Activated CD8-positive, alpha-beta T cell treated with anti-CD3 and anti-CD28 coated beads for 36 hours (primary cell): ENCODE measurements around the gene LMX1B. TPM values are rescaled to one million over a fixed set of nuclear protein-coding genes. Genes with fewer than 3 reads are reported as not detected.

ENCODE experiments used
- ATAC-seq: fragments of 200-7000 bp; cut with Tn5 transposase; one replicate; pipeline ENCODE4 v1.10.0; 2021; ENCODE audit warnings: mild to moderate bottlenecking, moderate library complexity
- CTCF ChIA-PET: fragments of 350-600 bp; sonication (Branson Sonifier 250); formaldehyde crosslinking; loops from one replicate; lab custom pipeline; 2021; ENCODE audit warnings: antibody characterized with exemption; lab: Charles Lee
- POLR2A ChIA-PET: fragments of 350-600 bp; sonication (Branson Sonifier 250); formaldehyde crosslinking; loops from one replicate; lab custom pipeline; 2021; ENCODE audit warnings: antibody characterized with exemption; lab: Charles Lee
- DNase-seq: peaks from one replicate; pipeline ENCODE4 v3.0.0-alpha.2; 2020
- H3K27ac Mint-ChIP-seq: one replicate; pipeline ENCODE4 v1.8.0; 2021; ENCODE audit warnings: mild to moderate bottlenecking, mixed read lengths
- H3K27me3 Mint-ChIP-seq: one replicate; pipeline ENCODE4 v1.8.0; 2021; ENCODE audit warnings: mixed read lengths
- H3K36me3 Mint-ChIP-seq: one replicate; pipeline ENCODE4 v1.8.0; 2021; ENCODE audit warnings: low read depth, mixed read lengths
- H3K4me1 Mint-ChIP-seq: one replicate; pipeline ENCODE4 v1.8.0; 2021; ENCODE audit warnings: low read depth, mixed read lengths
- H3K4me3 Mint-ChIP-seq: one replicate; pipeline ENCODE4 v1.8.0; 2021; ENCODE audit warnings: mild to moderate bottlenecking, moderate library complexity, mixed read lengths
- H3K9me3 Mint-ChIP-seq: one replicate; pipeline ENCODE4 v1.8.0; 2021; ENCODE audit warnings: mixed read lengths
- CTCF ChIP-seq: fragments of 200-600 bp; IDR thresholded peaks from one replicate; pipeline ENCODE4 v1.8.0; 2022; ENCODE audit warnings: antibody characterized with exemption, mild to moderate bottlenecking
- intact Hi-C: fragments of 100-400 bp; cut with micrococcal nuclease; formaldehyde crosslinking; loops from one replicate; pipeline ENCODE4 v1.10.0; 2022
- total RNA-seq, 2 experiments: library from RNA; stranded (reverse); gene quantifications; one replicate each; pipeline ENCODE4 v1.2.3, GENCODE V29; 2021

LMX1B gene
- total RNA-seq, 2 experiments from 2014 or later: not detected

GRCh38 chr9:126618190-126618584 lies 4.5 kb downstream of the LMX1B start:
- ChIA-PET CTCF (interaction anchor here (1.3 to 2.9 kb wide), 2 partner anchors 14 to 72 kb away, joined by 3 to 10 read pairs; no protein-coding TSS in a partner anchor), POLR2A (no interaction called here)
- H3K36me3 Mint-ChIP-seq: no peaks in the 10 kb centered on the region
- H3K27ac Mint-ChIP-seq: no peak overlapping the region
- TF ChIP-seq CTCF: no peak
- ATAC-seq: no peak
- H3K27me3 Mint-ChIP-seq: peaks cover 76% of the 10 kb centered on the region
- intact Hi-C loops: no loop called here
- H3K9me3 Mint-ChIP-seq: no peaks in the 10 kb centered on the region
- H3K4me3 Mint-ChIP-seq: no peak overlapping the region
- peaks cover 15% of the 10 kb centered on the region for H3K4me1 Mint-ChIP-seq
- DNase-seq: no peak

- Mint-ChIP-seq H3K4me1 (peaks cover 15% of the 10 kb centered on the region), H3K9me3 (no peaks in the 10 kb centered on the region), H3K27me3 (peaks cover 81% of the 10 kb centered on the region), H3K27ac (no peak overlapping the region), H3K4me3 (no peak overlapping the region), H3K36me3 (no peaks in the 10 kb centered on the region)
- no peak for DNase-seq
- intact Hi-C loops: no loop called here
- ChIA-PET CTCF (interaction anchor here (1.3 to 2.9 kb wide), 2 partner anchors 13 to 71 kb away, joined by 3 to 10 read pairs; no protein-coding TSS in a partner anchor), POLR2A (no interaction called here)
- ATAC-seq: no peak
- TF ChIP-seq CTCF: no peak
These were observed 5.0 kb downstream of the LMX1B start for GRCh38 chr9:126618585-126619360.

DNA sequence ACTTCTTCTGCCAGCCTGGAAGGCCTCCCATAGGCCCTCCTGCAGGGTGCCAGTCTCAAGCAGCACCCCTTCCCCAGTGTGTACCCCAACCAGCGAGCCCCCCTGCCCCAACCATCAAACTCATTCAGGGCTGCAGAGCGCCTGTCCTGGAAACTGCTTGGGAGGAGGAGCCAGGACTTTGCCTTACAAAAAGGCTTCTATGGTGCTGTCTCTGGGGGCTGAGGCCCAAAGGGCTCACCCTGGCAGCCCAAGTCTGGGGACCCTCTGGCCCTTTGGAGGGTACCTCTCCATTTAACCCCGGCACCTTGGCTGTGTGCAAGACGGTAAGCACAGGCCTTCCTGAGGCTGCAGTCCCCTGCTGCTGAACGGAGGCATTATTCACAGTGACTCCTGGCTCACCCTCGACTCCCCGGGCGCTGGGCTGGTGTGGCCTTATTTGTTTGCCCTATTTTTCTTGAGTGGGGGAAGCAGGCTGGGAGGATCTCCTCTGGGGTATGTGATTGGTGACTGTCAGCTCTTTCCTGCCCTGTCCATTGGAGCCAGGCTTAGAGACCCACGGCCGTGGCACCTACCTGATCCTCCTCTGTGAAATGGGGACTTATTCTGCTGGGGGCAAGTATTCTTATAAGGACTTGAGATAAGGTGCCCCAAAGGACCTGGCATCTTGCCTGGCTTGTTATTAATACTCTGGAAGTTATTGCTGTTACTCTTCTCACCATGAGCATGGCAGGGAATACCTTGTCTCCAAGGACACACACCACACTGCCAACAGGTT lies 5.8 kb downstream of the LMX1B start:
- Mint-ChIP-seq H3K4me3 (no peak overlapping the region), H3K27me3 (peaks cover 83% of the 10 kb centered on the region), H3K36me3 (no peaks in the 10 kb centered on the region), H3K4me1 (peaks cover 13% of the 10 kb centered on the region), H3K9me3 (no peaks in the 10 kb centered on the region), H3K27ac (no peak overlapping the region)
- no peak for TF ChIP-seq CTCF
- ChIA-PET POLR2A (no interaction called here), CTCF (interaction anchor here (1.3 to 2.9 kb wide), 2 partner anchors 12 to 71 kb away, joined by 3 to 10 read pairs; no protein-coding TSS in a partner anchor)
- ATAC-seq: no peak
- no peak for DNase-seq
- intact Hi-C loops: no loop called here

GRCh38 chr9:126620478-126620877 lies 6.8 kb downstream of the LMX1B start:
- intact Hi-C loops: no loop called here
- TF ChIP-seq CTCF: no peak

More at GRCh38 chr9:126620478-126620877, 6.8 kb downstream of the LMX1B start:
- H3K36me3 Mint-ChIP-seq: no peaks in the 10 kb centered on the region
- DNase-seq: no peak
- H3K9me3 Mint-ChIP-seq: no peaks in the 10 kb centered on the region
- peaks cover 13% of the 10 kb centered on the region for H3K4me1 Mint-ChIP-seq
- ATAC-seq: no peak
- H3K27me3 Mint-ChIP-seq: peaks cover 85% of the 10 kb centered on the region
- H3K27ac Mint-ChIP-seq: no peak overlapping the region
- CTCF ChIA-PET: interaction anchor here (2.9 kb wide), 1 partner anchor 70 kb away, joined by 10 read pairs; no protein-coding TSS in a partner anchor
- no peak overlapping the region for H3K4me3 Mint-ChIP-seq
- POLR2A ChIA-PET: interaction anchor here (0.6 kb wide), 1 partner anchor 94 kb away, joined by 3 read pairs; no protein-coding TSS in a partner anchor
